Sigmoid colon (tissue), 7 donors: ENCODE data around the gene FRY. TPM values are rescaled to one million over a fixed set of nuclear protein-coding genes. Genes with fewer than 3 reads are reported as not detected.

Experiments used
- DNase-seq: peaks from one replicate; pipeline ENCODE4 v3.0.0-alpha.2; 2019
- H3K27ac ChIP-seq, 4 donors: fragments of 200-600 bp; sonication (generic); one replicate each; pipeline ENCODE4 v1.5.1; 2016 to 2019; ENCODE audit warnings: mild to moderate bottlenecking in 1 of 4
- H3K27me3 ChIP-seq, 3 donors: fragments of 200-600 bp; sonication (generic); one replicate each; pipeline ENCODE4 v1.5.1; 2019; ENCODE audit warnings: mild to moderate bottlenecking in 1 of 3
- H3K36me3 ChIP-seq, 4 donors: fragments of 200-600 bp; sonication (generic); one replicate each; pipeline ENCODE4 v1.5.1; 2016 to 2019
- H3K4me1 ChIP-seq, 4 donors: fragments of 200-600 bp; sonication (generic); one replicate each; pipeline ENCODE4 v1.5.1; 2017 to 2019
- H3K4me3 ChIP-seq, 4 donors: fragments of 200-600 bp; sonication (generic); one replicate each; pipeline ENCODE4 v1.5.1; 2017 to 2019; ENCODE audit warnings: mild to moderate bottlenecking in 2 of 4, moderate library complexity in 1 of 4
- H3K9me3 ChIP-seq, 4 donors: fragments of 200-600 bp in 3 of 4; sonication (generic) in 3 of 4; one replicate each; pipeline versions ENCODE4 v1.5.1 to v1.6.1; 2013 to 2019
- EP300 ChIP-seq, 4 donors: sonication (generic); formaldehyde crosslinking; IDR thresholded peaks; one replicate each; pipeline ENCODE4 v1.6.1; 2017; ENCODE audit warnings: antibody characterized with exemption in 4 of 4
- POLR2A ChIP-seq, 2 donors: fragments of 450-650 bp; IDR thresholded peaks; one replicate each; pipeline ENCODE4 v1.6.1; 2016; ENCODE audit warnings: antibody characterized with exemption in 2 of 2, mild to moderate bottlenecking in 2 of 2, moderate library complexity in 2 of 2
- POLR2AphosphoS5 ChIP-seq, 4 donors: sonication (generic); formaldehyde crosslinking; IDR thresholded peaks; one replicate each; pipeline ENCODE4 v1.6.1; 2017; ENCODE audit warnings: antibody characterized with exemption in 4 of 4
- WGBS, 2 donors: extraction: QIAGEN DNeasy Blood & Tissue Kit; methylation state at CpG; one replicate each; pipeline ENCODE4 v1.1.7; 2013; 5-methylcytosine and 5-hydroxymethylcytosine counted together
- intact Hi-C: fragments of 100-400 bp; cut with DNase I; formaldehyde crosslinking; loops from one replicate; pipeline ENCODE4 v1.15.1; 2023
- polyA plus RNA-seq, 3 donors: library from polyadenylated mRNA; stranded (reverse); fragments of 200-250 nt; gene quantifications; one replicate each; pipeline ENCODE4 v1.2.3, GENCODE V29; 2013
- total RNA-seq, 4 donors: library from RNA; depleted of rRNA; stranded (reverse); fragments of >200 nt; gene quantifications; one replicate each; pipeline ENCODE4 v1.1.0, GENCODE V29; 2016
- TF ChIP-seq, protein P1 (sequence below), 4 experiments: fragments of 450-650 bp in 3 of 4; fragments of 200-600 bp in 1 of 4; IDR thresholded peaks; one replicate each; pipeline ENCODE4 v1.5.1; 2016 to 2019; ENCODE audit warnings: antibody characterized with exemption in 4 of 4, mild to moderate bottlenecking in 3 of 4, moderate library complexity in 2 of 4
- donor health status: healthy with polysubstance abuse.
- donor health status: Bipolar disorder and iron deficiency.
- donor health status: healthy.

FRY gene
- total and polyA plus RNA-seq, 7 donors: 1.4 to 118 (median 26.7) TPM

DNA sequence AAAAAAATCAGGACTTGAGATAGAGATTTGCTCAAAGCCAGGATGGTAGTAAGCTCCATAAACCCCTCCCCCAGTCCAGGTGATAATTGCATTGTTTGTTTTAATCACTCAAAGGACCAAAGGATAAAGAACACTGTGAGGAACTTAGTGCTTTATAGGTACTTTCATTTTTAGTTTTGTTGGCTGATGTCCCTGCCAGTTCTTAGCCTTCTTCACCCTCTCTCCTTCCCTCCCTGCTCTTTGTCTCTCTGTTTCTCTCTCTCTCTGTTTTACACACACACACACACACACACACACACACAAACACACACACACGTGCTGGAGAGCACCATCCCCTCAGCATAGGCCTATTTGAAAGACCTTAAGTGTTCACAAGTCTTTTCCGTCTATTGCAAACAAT, 5.2 kb downstream of the FRY start:
- Histone ChIP-seq H3K4me3 (peak overlapping the region in 3 of 4 donors; percentile 5 to 29 (median 26)), H3K36me3 (no peaks in the 10 kb centered on the region), H3K4me1 (peaks cover 0 to 81% (median 68%) of the 10 kb centered on the region in 4 donors), H3K27me3 (no peaks in the 10 kb centered on the region), H3K9me3 (no peaks in the 10 kb centered on the region), H3K27ac (peak overlapping the region in 3 of 4 donors; percentile 62 to 93 (median 72))
- 7 to 30% methylated on average over 2 of the region's 2 CpGs for WGBS, 2 donors
- DNase-seq: no peak
- TF ChIP-seq, protein P1, sequence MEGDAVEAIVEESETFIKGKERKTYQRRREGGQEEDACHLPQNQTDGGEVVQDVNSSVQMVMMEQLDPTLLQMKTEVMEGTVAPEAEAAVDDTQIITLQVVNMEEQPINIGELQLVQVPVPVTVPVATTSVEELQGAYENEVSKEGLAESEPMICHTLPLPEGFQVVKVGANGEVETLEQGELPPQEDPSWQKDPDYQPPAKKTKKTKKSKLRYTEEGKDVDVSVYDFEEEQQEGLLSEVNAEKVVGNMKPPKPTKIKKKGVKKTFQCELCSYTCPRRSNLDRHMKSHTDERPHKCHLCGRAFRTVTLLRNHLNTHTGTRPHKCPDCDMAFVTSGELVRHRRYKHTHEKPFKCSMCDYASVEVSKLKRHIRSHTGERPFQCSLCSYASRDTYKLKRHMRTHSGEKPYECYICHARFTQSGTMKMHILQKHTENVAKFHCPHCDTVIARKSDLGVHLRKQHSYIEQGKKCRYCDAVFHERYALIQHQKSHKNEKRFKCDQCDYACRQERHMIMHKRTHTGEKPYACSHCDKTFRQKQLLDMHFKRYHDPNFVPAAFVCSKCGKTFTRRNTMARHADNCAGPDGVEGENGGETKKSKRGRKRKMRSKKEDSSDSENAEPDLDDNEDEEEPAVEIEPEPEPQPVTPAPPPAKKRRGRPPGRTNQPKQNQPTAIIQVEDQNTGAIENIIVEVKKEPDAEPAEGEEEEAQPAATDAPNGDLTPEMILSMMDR (IDR thresholded peaks at IDR 0.05): no peak
- no peak for TF ChIP-seq POLR2A (IDR thresholded peaks at IDR 0.05)
- TF ChIP-seq EP300 (IDR thresholded peaks at IDR 0.05): no peak
- no peak for TF ChIP-seq POLR2AphosphoS5 (IDR thresholded peaks at IDR 0.05)
- intact Hi-C loops: no loop called here

DNA sequence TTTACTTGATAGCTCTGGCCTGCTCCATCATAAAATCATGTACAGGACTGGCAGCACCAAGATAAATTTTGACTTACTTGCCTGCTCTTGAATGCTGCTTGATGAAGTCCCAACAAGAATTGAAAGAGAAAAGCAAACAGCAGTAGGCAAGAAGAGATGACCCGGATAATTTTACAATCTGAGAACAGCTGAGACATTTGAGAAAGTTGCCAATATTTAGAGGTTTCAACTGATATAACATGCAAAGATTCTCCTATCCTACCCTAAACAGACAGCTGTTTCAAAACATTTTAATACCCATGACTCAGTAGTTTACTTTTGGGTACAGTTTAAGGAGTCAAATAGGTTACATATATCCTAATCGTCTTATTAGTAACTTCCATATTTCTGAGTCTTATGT, 5.9 kb downstream of the FRY start:
- 30 to 33% methylated on average over 2 of the region's 2 CpGs for WGBS, 2 donors
- no peaks in the 10 kb centered on the region for H3K27me3 ChIP-seq
- H3K9me3 ChIP-seq: no peaks in the 10 kb centered on the region
- peaks cover 0 to 75% (median 62%) of the 10 kb centered on the region in 4 donors for H3K4me1 ChIP-seq
- no peak overlapping the region for H3K4me3 ChIP-seq
- no peak for DNase-seq
- TF ChIP-seq, protein P1 (IDR thresholded peaks at IDR 0.05): no peak
- TF ChIP-seq POLR2A (IDR thresholded peaks at IDR 0.05) (no peak), EP300 (IDR thresholded peaks at IDR 0.05) (no peak), POLR2AphosphoS5 (IDR thresholded peaks at IDR 0.05) (no peak)
- intact Hi-C loops: no loop called here
- no peaks in the 10 kb centered on the region for H3K36me3 ChIP-seq
- H3K27ac ChIP-seq: peak overlapping the region in 3 of 4 donors; percentile 62 to 93 (median 72)

DNA sequence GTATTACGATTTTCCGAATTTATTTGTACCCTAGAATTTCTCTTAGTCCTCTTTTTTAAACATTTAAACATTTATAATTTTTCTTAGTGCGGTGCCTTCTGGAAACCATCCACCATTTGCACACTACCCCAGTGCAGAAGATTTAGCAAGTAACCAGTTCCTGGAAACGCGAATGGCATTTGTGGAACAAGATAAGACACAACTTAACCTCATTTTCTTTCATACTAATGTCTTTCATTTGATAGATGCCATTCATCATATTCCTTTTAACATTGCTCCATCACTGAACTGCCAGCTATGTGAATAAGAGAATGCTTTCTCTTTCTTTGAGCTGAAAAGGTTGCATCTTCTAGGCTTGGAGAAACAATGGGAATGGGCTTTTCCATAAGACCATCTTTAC, 6.8 kb downstream of the FRY start:
- intact Hi-C loops: no loop called here
- no peak for DNase-seq
- Histone ChIP-seq H3K27me3 (no peaks in the 10 kb centered on the region), H3K4me3 (no peak overlapping the region), H3K27ac (peak overlapping the region; percentile 14 to 93 (median 67)), H3K9me3 (no peaks in the 10 kb centered on the region), H3K36me3 (no peaks in the 10 kb centered on the region), H3K4me1 (peaks cover 0 to 68% (median 55%) of the 10 kb centered on the region in 4 donors)
- 88 to 95% methylated on average over 5 of the region's 5 CpGs for WGBS, 2 donors
- TF ChIP-seq POLR2AphosphoS5 (IDR thresholded peaks at IDR 0.05) (no peak), EP300 (IDR thresholded peaks at IDR 0.05) (no peak), POLR2A (IDR thresholded peaks at IDR 0.05) (no peak)
- TF ChIP-seq, protein P1 (IDR thresholded peaks at IDR 0.05): no peak

DNA sequence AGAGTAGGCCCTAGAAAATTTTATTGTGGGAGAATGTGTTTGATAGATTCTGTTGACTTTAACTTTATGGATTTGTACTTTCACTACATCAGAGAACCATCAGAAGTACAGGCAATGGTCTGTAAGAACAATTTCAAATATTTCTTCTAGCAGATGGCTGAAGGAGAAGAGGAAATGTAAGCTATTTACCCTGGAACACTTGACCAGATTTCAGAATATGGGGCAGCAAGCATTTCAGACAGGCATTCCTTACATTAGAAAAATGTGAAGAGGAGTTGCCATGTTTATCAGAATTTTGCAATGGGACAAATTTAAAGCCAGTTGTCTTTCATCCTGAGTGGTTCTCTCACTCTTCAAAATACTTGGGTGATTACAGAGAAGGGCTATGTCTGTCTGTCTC, 7.5 kb downstream of the FRY start:
- Histone ChIP-seq H3K4me1 (peaks cover 0 to 62% (median 49%) of the 10 kb centered on the region in 4 donors), H3K27me3 (no peaks in the 10 kb centered on the region), H3K9me3 (no peaks in the 10 kb centered on the region), H3K4me3 (no peak overlapping the region), H3K36me3 (no peaks in the 10 kb centered on the region), H3K27ac (peak overlapping the region; percentile 14 to 93 (median 67))
- DNase-seq: no peak
- TF ChIP-seq POLR2AphosphoS5 (IDR thresholded peaks at IDR 0.05): peak in 1 of 4 donors; percentile 12
- TF ChIP-seq, protein P1 (IDR thresholded peaks at IDR 0.05): no peak
- intact Hi-C loops: no loop called here

DNA sequence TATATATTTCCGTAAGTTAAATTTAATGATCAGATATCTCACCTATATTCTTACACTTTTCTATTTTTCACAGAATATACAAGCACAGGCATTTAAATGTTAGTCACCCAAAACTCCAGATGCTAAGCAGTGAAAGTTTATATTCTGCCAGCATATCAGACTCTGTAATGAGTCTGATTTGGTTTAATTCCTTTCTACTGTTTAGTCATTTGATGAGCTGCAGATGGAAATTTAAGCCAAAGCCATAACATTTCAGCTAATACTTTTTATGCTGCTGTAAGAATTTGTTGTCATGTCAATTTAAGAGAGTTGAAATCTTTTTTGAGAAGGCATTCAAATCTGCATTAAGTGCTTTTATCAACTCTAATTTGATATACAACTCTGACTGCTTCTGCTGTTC, 8.0 kb downstream of the FRY start:
- no peak overlapping the region for H3K4me3 ChIP-seq
- intact Hi-C loops: no loop called here
- 88 to 93% methylated on average over 1 of the region's 1 CpG for WGBS, 2 donors
- no peaks in the 10 kb centered on the region for H3K27me3 ChIP-seq
- H3K36me3 ChIP-seq: no peaks in the 10 kb centered on the region
- DNase-seq: no peak
- H3K4me1 ChIP-seq: peaks cover 0 to 58% (median 45%) of the 10 kb centered on the region in 4 donors
- H3K27ac ChIP-seq: peak overlapping the region in 3 of 4 donors; percentile 62 to 93 (median 72)
- TF ChIP-seq, protein P1 (IDR thresholded peaks at IDR 0.05): no peak
- TF ChIP-seq EP300 (IDR thresholded peaks at IDR 0.05) (no peak), POLR2AphosphoS5 (IDR thresholded peaks at IDR 0.05) (no peak), POLR2A (IDR thresholded peaks at IDR 0.05) (no peak)
- H3K9me3 ChIP-seq: no peaks in the 10 kb centered on the region
